ENCODE data around the gene TNFSF18. TPM values are rescaled to one million over a fixed set of nuclear protein-coding genes. Genes with fewer than 3 reads are reported as not detected.

TNFSF18 gene
- total and polyA plus RNA-seq, 10 of the 15 experiments (the other 5 are each of a cell fraction or from before 2014, with no cell fraction given): not detected

- ChIA-PET CTCF (no interaction called here), POLR2A (no interaction called here), RAD21 (ENCODE audit: unreplicated experiment) (interaction anchor here (0.6 kb wide), 1 partner anchor 1405 kb away, joined by 3 read pairs; no protein-coding TSS in a partner anchor), SMC1A (ENCODE audit: uncharacterized antibody, unreplicated experiment) (no interaction called here)
- BruUV-seq (replicated peaks): no TSS peak
- H3K36me3 ChIP-seq (ENCODE audit: control insufficient read depth in 2 of 2, insufficient read depth in 2 of 2, low read length in 1 of 2): no peaks in the 10 kb centered on the region
- H3K4me3 ChIP-seq: no peak overlapping the region
- H3K4me2 ChIP-seq (ENCODE audit: control insufficient read depth, insufficient read depth): no peak overlapping the region
- no peak overlapping the region for H3K9ac ChIP-seq (ENCODE audit: control insufficient read depth, insufficient read depth, low read length)
- H3K27ac ChIP-seq (ENCODE audit: control insufficient read depth, insufficient read depth): no peak overlapping the region
- peaks cover 0 to 2% of the 10 kb centered on the region in 2 experiments; a peak in 2 of 4 replicates for H3K27me3 ChIP-seq (replicated peaks in 1 of 2; ENCODE audit: control insufficient read depth in 2 of 2, insufficient read depth in 2 of 2, low read length in 1 of 2)
- no peaks in the 10 kb centered on the region for H3K9me3 ChIP-seq (replicated peaks; ENCODE audit: control insufficient read depth, insufficient read depth, low read length)
- no peak for DNase-seq (ENCODE audit: low read depth, low spot score)
- in situ Hi-C loops (cut with MboI) (no loop called here), intact Hi-C loops (cut with micrococcal nuclease; ENCODE audit: unreplicated experiment) (no loop called here)
- no peak for FAIRE-seq
- no peaks in the 10 kb centered on the region for H3K79me2 ChIP-seq (ENCODE audit: control insufficient read depth, insufficient read depth, low read length)
- no peak for ATAC-seq
- WGBS (ENCODE audit: insufficient coverage, insufficient replicate concordance, low lambda C conversion rate, missing lambda C conversion rate): 0% methylated on average over 1 of the region's 1 CpG
- H4K20me1 ChIP-seq (ENCODE audit: control insufficient read depth, insufficient read depth): no peaks in the 10 kb centered on the region
- H2AFZ ChIP-seq (ENCODE audit: control insufficient read depth, low read depth, low read length): no peak overlapping the region
- no peaks in the 10 kb centered on the region for H3K4me1 ChIP-seq (ENCODE audit: control insufficient read depth, insufficient read depth, low read length)
- TF ChIP-seq ZBTB4 (CRISPR knock-in tag; IDR thresholded peaks at IDR 0.05) (no peak), ZZZ3 (IDR thresholded peaks at IDR 0.05; ENCODE audit: control insufficient read depth, insufficient read length, low read depth) (no peak), NRF1 (conservative IDR thresholded peaks at IDR 0.05; ENCODE audit: low read depth, low read length) (no peak), IRF3 (IDR thresholded peaks at IDR 0.05) (no peak), ZBTB11 (CRISPR knock-in tag; IDR thresholded peaks at IDR 0.05) (no peak), FOS (IDR thresholded peaks at IDR 0.05; ENCODE audit: borderline replicate concordance, extremely low read depth, insufficient read length) (no peak), PAX5 (IDR thresholded peaks at IDR 0.05; ENCODE audit: borderline replicate concordance, low read depth, low read length) (no peak), EED (IDR thresholded peaks at IDR 0.05; ENCODE audit: low read depth) (no peak), MAX (IDR thresholded peaks at IDR 0.05; ENCODE audit: low read depth, low read length) (no peak), SPI1 (IDR thresholded peaks at IDR 0.05; ENCODE audit: borderline replicate concordance, insufficient read depth, low read depth, low read length) (no peak), JUND (IDR thresholded peaks at IDR 0.05; ENCODE audit: low read depth, low read length) (no peak), GATAD2B (conservative IDR thresholded peaks at IDR 0.05; ENCODE audit: low read depth) (no peak), ZBTB33 (IDR thresholded peaks at IDR 0.05) (no peak), SUPT20H (IDR thresholded peaks at IDR 0.05; ENCODE audit: borderline replicate concordance, control insufficient read depth, low read depth, low read length) (no peak)
Measured at GRCh38 chr1:173044656-173045055, 6.1 kb downstream of the TNFSF18 start.

All from GM12878 (cell line).